Neuronal stem cell (in vitro differentiated cells): ENCODE measurements around the gene AKAP9.
"Not testable (repeated sequence)": the region's sequence is repeated elsewhere in the genome, so short reads cannot be mapped to it uniquely, and the experiment has no call there.

ENCODE experiments used
- DNase-seq: peaks from one replicate; pipeline ENCODE4 v3.0.0-alpha.2; 2013; ENCODE audit warnings: low spot score
- H2AFZ ChIP-seq: one replicate; pipeline ENCODE4 v1.6.1; 2013; ENCODE audit warnings: mild to moderate bottlenecking, low read length, inconsistent platforms
- H2AK5ac ChIP-seq: 2 replicates; pipeline ENCODE4 v1.6.1; 2013; ENCODE audit warnings: low read depth, mild to moderate bottlenecking, inconsistent platforms, low read length, moderate library complexity, mixed read lengths
- H2BK120ac ChIP-seq: 2 replicates; pipeline ENCODE4 v1.6.1; 2013; ENCODE audit warnings: low read depth, mild to moderate bottlenecking, inconsistent platforms, low read length, moderate library complexity, mixed read lengths
- H2BK12ac ChIP-seq: one replicate; pipeline ENCODE4 v1.6.1; 2013; ENCODE audit warnings: low read length, inconsistent platforms
- H2BK15ac ChIP-seq: 2 replicates; pipeline ENCODE4 v1.6.1; 2013; ENCODE audit warnings: mild to moderate bottlenecking, low read length, inconsistent platforms, mixed read lengths
- H2BK5ac ChIP-seq: one replicate; pipeline ENCODE4 v1.6.1; 2013; ENCODE audit warnings: inconsistent platforms, mild to moderate bottlenecking, low read length, moderate library complexity
- H3K14ac ChIP-seq: one replicate; pipeline ENCODE4 v1.6.1; 2013; ENCODE audit warnings: low read length, inconsistent platforms
- H3K18ac ChIP-seq: 2 replicates; pipeline ENCODE4 v1.6.1; 2013; ENCODE audit warnings: low read length, inconsistent platforms
- H3K23ac ChIP-seq: 2 replicates; pipeline ENCODE4 v1.6.1; 2013; ENCODE audit warnings: low read depth, mild to moderate bottlenecking, mixed read lengths, low read length, inconsistent platforms; ENCODE audit not compliant: poor library complexity
- H3K27ac ChIP-seq: replicated peaks from 3 replicates; pipeline ENCODE4 v1.5.1; 2013; ENCODE audit warnings: low read length, inconsistent platforms
- H3K27me3 ChIP-seq, 3 experiments: 2 replicates each; pipeline ENCODE4 v1.6.1; 2013; ENCODE audit warnings: low read length in 3 of 3, mild to moderate bottlenecking in 2 of 3, inconsistent platforms in 1 of 3, low read depth in 1 of 3, mixed read lengths in 1 of 3, moderate library complexity in 1 of 3; ENCODE audit not compliant: control insufficient read depth in 3 of 3, insufficient read depth in 3 of 3
- H3K36me3 ChIP-seq, 2 donors: replicated peaks in 1 of 2; 2 replicates each; pipeline ENCODE4 v1.6.1; 2013; ENCODE audit warnings: low read length in 2 of 2; ENCODE audit not compliant: control insufficient read depth in 2 of 2, insufficient read depth in 2 of 2
- H3K4ac ChIP-seq: 2 replicates; pipeline ENCODE4 v1.6.1; 2013; ENCODE audit warnings: inconsistent platforms, mild to moderate bottlenecking, low read length, moderate library complexity
- H3K4me1 ChIP-seq, 2 donors: 1 replicate in 1 of 2; 2 replicates in 1 of 2; pipeline ENCODE4 v1.6.1; 2013; ENCODE audit warnings: low read length in 2 of 2, low read depth in 1 of 2; ENCODE audit not compliant: control insufficient read depth in 2 of 2, insufficient read depth in 1 of 2
- H3K4me2 ChIP-seq: one replicate; pipeline ENCODE4 v1.6.1; 2013; ENCODE audit warnings: mild to moderate bottlenecking, low read length, inconsistent platforms; ENCODE audit not compliant: insufficient read depth, poor library complexity, severe bottlenecking
- H3K4me3 ChIP-seq, 2 donors: 2 replicates each; pipeline ENCODE4 v1.5.1; 2013; ENCODE audit warnings: low read length in 2 of 2, mild to moderate bottlenecking in 2 of 2, inconsistent platforms in 1 of 2, moderate library complexity in 1 of 2
- H3K79me1 ChIP-seq: one replicate; pipeline ENCODE4 v1.6.1; 2013; ENCODE audit warnings: low read depth, mild to moderate bottlenecking, inconsistent platforms, low read length, moderate library complexity
- H3K9ac ChIP-seq: one replicate; pipeline ENCODE4 v1.6.1; 2013; ENCODE audit warnings: mild to moderate bottlenecking, low read depth, low read length, inconsistent platforms; ENCODE audit not compliant: poor library complexity
- H3K9me3 ChIP-seq, 2 donors: replicated peaks in 1 of 2; 2 replicates each; pipeline versions ENCODE3 to v1.6.1; 2013; ENCODE audit warnings: low read length in 2 of 2, mild to moderate bottlenecking in 2 of 2, inconsistent platforms in 1 of 2, low read depth in 1 of 2, mixed read lengths in 1 of 2, moderate library complexity in 1 of 2; ENCODE audit not compliant: control insufficient read depth in 2 of 2, insufficient read depth in 1 of 2
- H4K8ac ChIP-seq: one replicate; pipeline ENCODE4 v1.6.1; 2013; ENCODE audit warnings: low read depth, mild to moderate bottlenecking, inconsistent platforms, low read length, moderate library complexity
- H4K91ac ChIP-seq: one replicate; pipeline ENCODE4 v1.6.1; 2013; ENCODE audit warnings: low read length, low read depth, mild to moderate bottlenecking, inconsistent platforms; ENCODE audit not compliant: poor library complexity
- WGBS, 2 donors: extraction: QIAGEN DNeasy Blood & Tissue Kit; methylation state at CpG; one replicate each; pipeline ENCODE4 v1.1.7; 2013; ENCODE audit warnings: missing lambda C conversion rate in 2 of 2, mixed read lengths in 1 of 2; ENCODE audit not compliant: insufficient read length in 2 of 2, insufficient replicate concordance in 1 of 2; ENCODE audit errors: extremely low coverage in 2 of 2; 5-methylcytosine and 5-hydroxymethylcytosine counted together

AKAP9 gene

DNA sequence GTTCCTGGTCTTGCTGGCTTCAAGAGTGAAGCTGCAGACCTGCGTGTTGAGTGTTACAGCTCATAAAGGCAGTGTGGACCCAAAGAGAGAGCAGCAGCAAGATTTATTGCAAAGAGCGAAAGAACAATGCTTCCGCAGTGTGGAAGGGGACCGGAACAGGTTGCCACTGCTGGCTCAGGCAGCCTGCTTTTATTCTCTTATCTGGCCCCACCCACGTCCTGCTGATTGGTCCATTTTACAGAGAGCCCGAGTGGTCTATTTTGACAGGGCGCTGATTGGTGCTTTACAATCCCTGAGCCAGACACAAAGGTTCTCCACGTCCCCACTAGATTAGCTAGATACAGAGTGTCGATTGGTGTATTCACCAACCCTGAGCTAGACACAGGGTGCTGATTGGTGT, 202.1 kb downstream of the AKAP9 start:
- not testable (repeated sequence) for H3K4me3 ChIP-seq, H2BK15ac ChIP-seq, H3K4me1 ChIP-seq, H3K79me1 ChIP-seq, H3K9me3 ChIP-seq, H2BK5ac ChIP-seq, H2AFZ ChIP-seq, H3K4me2 ChIP-seq, H3K4ac ChIP-seq, H3K14ac ChIP-seq, H2BK120ac ChIP-seq, H3K9ac ChIP-seq, H4K91ac ChIP-seq, H2BK12ac ChIP-seq, DNase-seq, H4K8ac ChIP-seq, H3K27me3 ChIP-seq, H2AK5ac ChIP-seq, H3K27ac ChIP-seq, H3K36me3 ChIP-seq, H3K23ac ChIP-seq, H3K18ac ChIP-seq
- WGBS, 2 donors: no CpG with 5 or more reads among the region's 9 CpGs

DNA sequence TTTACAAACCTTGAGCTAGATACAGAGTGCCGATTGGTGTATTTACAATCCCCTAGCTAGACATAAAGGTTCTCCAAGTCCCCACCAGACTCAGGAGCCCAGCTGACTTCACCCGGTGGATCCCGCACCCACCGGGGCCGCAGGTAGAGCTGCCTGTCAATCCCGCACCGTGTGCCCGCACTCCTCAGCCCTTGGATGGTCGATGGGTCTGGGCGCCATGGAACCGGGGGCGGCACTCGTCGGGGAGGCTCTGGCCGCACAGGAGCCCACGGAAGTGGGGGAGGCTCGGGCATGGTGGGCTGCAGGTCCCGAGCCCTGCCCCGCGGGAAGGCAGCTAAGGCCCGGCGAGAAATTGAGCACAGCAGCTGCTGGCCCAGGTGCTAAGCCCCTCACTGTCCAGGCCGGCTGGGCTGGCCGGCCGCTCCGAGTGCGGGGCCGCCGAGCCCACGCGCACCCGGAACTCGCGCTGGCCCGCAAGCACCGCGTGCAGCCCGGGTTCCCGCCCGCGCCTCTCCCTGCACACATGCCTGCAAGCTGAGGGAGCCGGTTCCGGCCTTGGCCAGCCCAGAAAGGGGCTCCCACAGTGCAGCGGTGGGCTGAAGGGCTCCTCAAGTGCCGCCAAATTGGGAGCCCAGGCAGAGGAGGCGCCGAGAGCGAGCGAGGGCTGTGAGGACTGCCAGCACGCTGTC, 202.7 kb downstream of the AKAP9 start:
- not testable (repeated sequence) for H2BK12ac ChIP-seq, H3K4ac ChIP-seq, H4K8ac ChIP-seq, H4K91ac ChIP-seq, H3K27me3 ChIP-seq, H3K14ac ChIP-seq, H3K79me1 ChIP-seq, H2BK15ac ChIP-seq, H3K36me3 ChIP-seq, H2BK5ac ChIP-seq, H3K4me3 ChIP-seq, H3K9ac ChIP-seq, H3K9me3 ChIP-seq, DNase-seq, H3K4me2 ChIP-seq, H3K18ac ChIP-seq, H3K23ac ChIP-seq, H2AK5ac ChIP-seq, H2BK120ac ChIP-seq, H3K4me1 ChIP-seq, H3K27ac ChIP-seq, H2AFZ ChIP-seq
- WGBS, 2 donors: no CpG with 5 or more reads among the region's 50 CpGs

DNA sequence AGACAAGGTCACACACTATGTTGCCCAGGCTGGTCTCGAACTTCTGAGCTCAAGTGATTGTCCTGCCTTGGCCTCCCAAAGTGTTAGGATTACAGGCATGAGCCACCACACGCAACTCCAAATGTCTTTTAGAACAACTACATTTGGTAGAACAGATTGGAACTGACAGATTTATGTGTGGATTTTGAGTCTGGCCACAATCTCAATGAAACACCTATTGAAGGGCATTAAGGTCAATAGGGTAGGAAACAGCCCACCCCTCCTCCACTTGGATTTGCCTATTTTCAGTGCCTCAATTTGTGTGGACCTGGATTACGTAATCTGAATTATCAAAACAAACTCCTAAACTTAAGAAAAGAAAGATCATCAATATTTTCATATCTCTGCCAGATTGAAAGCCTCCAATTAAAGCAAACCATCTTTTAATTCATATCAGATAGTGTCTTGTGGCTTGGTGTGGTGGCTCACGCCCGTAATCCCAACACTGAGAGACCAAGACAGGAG, 209.1 kb downstream of the AKAP9 start:
- no peaks in the 10 kb centered on the region for H3K4me1 ChIP-seq
- no peak overlapping the region for H3K23ac ChIP-seq
- no peak overlapping the region for H4K91ac ChIP-seq
- H3K36me3 ChIP-seq: no peaks in the 10 kb centered on the region
- no CpG with 5 or more reads among the region's 5 CpGs for WGBS, 2 donors
- no peak overlapping the region for H2BK12ac ChIP-seq
- H2BK120ac ChIP-seq: no peak overlapping the region
- H2AFZ ChIP-seq: no peak overlapping the region
- no peak overlapping the region for H3K4me3 ChIP-seq
- no peaks in the 10 kb centered on the region for H3K9me3 ChIP-seq
- no peak overlapping the region for H3K9ac ChIP-seq
- H2AK5ac ChIP-seq: no peak overlapping the region
- no peaks in the 10 kb centered on the region for H3K27me3 ChIP-seq
- H3K4ac ChIP-seq: no peak overlapping the region
- no peak for DNase-seq
- no peak overlapping the region for H3K4me2 ChIP-seq
- no peak overlapping the region for H3K14ac ChIP-seq
- H3K79me1 ChIP-seq: no peaks in the 10 kb centered on the region
- no peak overlapping the region for H4K8ac ChIP-seq
- H2BK15ac ChIP-seq: no peak overlapping the region
- H3K18ac ChIP-seq: no peak overlapping the region
- no peak overlapping the region for H3K27ac ChIP-seq
- no peak overlapping the region for H2BK5ac ChIP-seq

DNA sequence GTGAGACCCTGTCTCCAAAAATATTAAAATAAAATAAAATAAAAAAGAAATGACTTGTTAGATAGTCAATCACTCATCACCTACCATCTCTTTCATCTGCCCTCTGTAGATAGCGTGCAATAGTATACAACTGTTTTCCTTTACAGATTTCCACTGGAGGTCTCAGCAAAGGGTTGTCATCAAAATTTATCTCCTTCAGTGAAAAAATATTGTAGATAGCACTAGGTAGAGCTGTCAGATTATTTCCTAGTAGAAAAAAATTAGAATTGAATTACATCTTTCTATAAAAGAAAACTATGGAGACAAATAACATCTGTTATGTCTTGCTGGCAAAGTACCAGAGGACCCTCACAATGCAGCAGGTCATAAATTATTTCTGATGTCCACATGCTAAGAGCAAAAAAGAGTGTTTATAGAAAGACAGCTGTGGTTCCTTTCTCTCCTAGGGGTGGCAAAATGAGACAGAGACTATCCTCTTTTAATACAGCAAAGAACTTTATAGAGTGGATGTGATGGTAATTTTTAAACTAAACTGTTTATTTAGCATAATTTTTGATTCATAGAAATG, 209.9 kb downstream of the AKAP9 start:
- H3K14ac ChIP-seq: no peak overlapping the region
- no peak overlapping the region for H3K23ac ChIP-seq
- no peak for DNase-seq
- no peak overlapping the region for H3K4me3 ChIP-seq
- no peaks in the 10 kb centered on the region for H3K79me1 ChIP-seq
- no peak overlapping the region for H2BK15ac ChIP-seq
- no peak overlapping the region for H4K8ac ChIP-seq
- no peaks in the 10 kb centered on the region for H3K27me3 ChIP-seq
- no peaks in the 10 kb centered on the region for H3K36me3 ChIP-seq
- no CpG with 5 or more reads among the region's 1 CpG for WGBS, 2 donors
- H3K27ac ChIP-seq: no peak overlapping the region
- no peak overlapping the region for H3K4ac ChIP-seq
- H3K9ac ChIP-seq: no peak overlapping the region
- no peak overlapping the region for H3K4me2 ChIP-seq
- no peak overlapping the region for H2BK12ac ChIP-seq
- H2BK5ac ChIP-seq: no peak overlapping the region
- no peak overlapping the region for H2AFZ ChIP-seq
- H2BK120ac ChIP-seq: no peak overlapping the region
- no peaks in the 10 kb centered on the region for H3K4me1 ChIP-seq
- no peaks in the 10 kb centered on the region for H3K9me3 ChIP-seq
- H2AK5ac ChIP-seq: no peak overlapping the region
- H3K18ac ChIP-seq: no peak overlapping the region
- H4K91ac ChIP-seq: no peak overlapping the region
